Astrocyte (in vitro differentiated cells and primary cell): Measurements from ENCODE around the gene ZNF334. TPM values are rescaled to one million over a fixed set of nuclear protein-coding genes. Genes with fewer than 3 reads are reported as not detected.

Experiments
- DNase-seq: peaks from one replicate; pipeline ENCODE4 v3.0.0-alpha.2; 2010; ENCODE audit warnings: low read depth
- FAIRE-seq: peaks from 2 replicates; lab custom pipeline; 2011; peaks lifted over from hg19 to GRCh38; lab: Jason Lieb, UNC
- H2AFZ ChIP-seq: 2 replicates; pipeline ENCODE4 v1.6.0; 2012; ENCODE audit warnings: low read depth, low read length, inconsistent platforms
- H3K27ac ChIP-seq: 2 replicates; pipeline ENCODE4 v1.5.1; 2011; ENCODE audit warnings: low read depth, low read length, inconsistent platforms
- H3K27me3 ChIP-seq: 2 replicates; pipeline ENCODE4 v1.6.0; 2011; ENCODE audit warnings: low read length, inconsistent platforms; ENCODE audit not compliant: insufficient read depth
- H3K36me3 ChIP-seq: 2 replicates; pipeline ENCODE4 v1.5.1; 2011; ENCODE audit warnings: low read length, inconsistent platforms; ENCODE audit not compliant: insufficient read depth
- H3K4me1 ChIP-seq: 2 replicates; pipeline ENCODE4 v1.5.1; 2011; ENCODE audit warnings: low read length, inconsistent platforms; ENCODE audit not compliant: insufficient read depth
- H3K4me2 ChIP-seq: 2 replicates; pipeline ENCODE4 v1.6.0; 2012; ENCODE audit warnings: low read length, inconsistent platforms
- H3K4me3 ChIP-seq: 2 replicates; pipeline ENCODE4 v1.5.1; 2011; ENCODE audit warnings: low read depth, mild to moderate bottlenecking, low read length, inconsistent platforms; ENCODE audit not compliant: insufficient read depth
- H3K79me2 ChIP-seq: 2 replicates; pipeline ENCODE4 v1.6.0; 2012; ENCODE audit warnings: mild to moderate bottlenecking, low read length, inconsistent platforms; ENCODE audit not compliant: insufficient read depth
- H3K9ac ChIP-seq: 2 replicates; pipeline ENCODE4 v1.6.0; 2012; ENCODE audit warnings: mild to moderate bottlenecking, low read length, inconsistent platforms
- H3K9me3 ChIP-seq: 2 replicates; pipeline ENCODE4 v1.5.1; 2012; ENCODE audit warnings: low read depth, mild to moderate bottlenecking, low read length, inconsistent platforms; ENCODE audit not compliant: insufficient read depth
- H4K20me1 ChIP-seq: 2 replicates; pipeline ENCODE4 v1.6.0; 2012; ENCODE audit warnings: low read length, inconsistent platforms; ENCODE audit not compliant: insufficient read depth
- H3K27ac Mint-ChIP-seq: one replicate; pipeline ENCODE4 v1.8.0; 2021; ENCODE audit warnings: mild to moderate bottlenecking, mixed read lengths; ENCODE audit not compliant: unreplicated experiment
- H3K27me3 Mint-ChIP-seq: one replicate; pipeline ENCODE4 v1.8.0; 2021; ENCODE audit warnings: low read depth, mixed read lengths; ENCODE audit not compliant: unreplicated experiment
- H3K36me3 Mint-ChIP-seq: one replicate; pipeline ENCODE4 v1.8.0; 2021; ENCODE audit warnings: low read depth, mixed read lengths; ENCODE audit not compliant: unreplicated experiment
- H3K4me1 Mint-ChIP-seq: one replicate; pipeline ENCODE4 v1.8.0; 2021; ENCODE audit warnings: low read depth, mixed read lengths; ENCODE audit not compliant: unreplicated experiment
- H3K4me3 Mint-ChIP-seq: one replicate; pipeline ENCODE4 v1.8.0; 2021; ENCODE audit warnings: mild to moderate bottlenecking, moderate library complexity, mixed read lengths; ENCODE audit not compliant: unreplicated experiment
- H3K9me3 Mint-ChIP-seq: one replicate; pipeline ENCODE4 v1.8.0; 2021; ENCODE audit warnings: mild to moderate bottlenecking, mixed read lengths; ENCODE audit not compliant: unreplicated experiment
- CTCF ChIP-seq: IDR thresholded peaks from 2 replicates; pipeline ENCODE4 v1.5.1; 2011; ENCODE audit warnings: low read depth, mild to moderate bottlenecking, inconsistent platforms, low read length, moderate library complexity; ENCODE audit not compliant: insufficient read depth
- EZH2 ChIP-seq: IDR thresholded peaks from 2 replicates; pipeline ENCODE4 v1.6.1; 2012; ENCODE audit warnings: mild to moderate bottlenecking, low read length, inconsistent platforms; ENCODE audit not compliant: insufficient read depth
- total RNA-seq: library from RNA; stranded (reverse); gene quantifications from 2 replicates; pipeline ENCODE4 v1.2.1, GENCODE V29; 2021

The ZNF334 gene
- total RNA-seq, 1 donor from 2014 or later, result 9.3 TPM

- Histone ChIP-seq H3K4me2 (no peak overlapping the region), H4K20me1 (no peaks in the 10 kb centered on the region), H3K9me3 (peaks cover 37% of the 10 kb centered on the region), H3K27me3 (no peaks in the 10 kb centered on the region), H3K4me3 (no peak overlapping the region), H3K79me2 (no peaks in the 10 kb centered on the region), H3K27ac (no peak overlapping the region), H2AFZ (no peak overlapping the region), H3K9ac (no peak overlapping the region), H3K36me3 (peaks cover 4% of the 10 kb centered on the region), H3K4me1 (no peaks in the 10 kb centered on the region)
- FAIRE-seq (no peak), DNase-seq (no peak)
- H3K4me1 Mint-ChIP-seq, result no peaks in the 10 kb centered on the region
- H3K9me3 Mint-ChIP-seq, result peaks cover 53% of the 10 kb centered on the region
- no peak for TF ChIP-seq EZH2
- H3K27ac Mint-ChIP-seq, result no peak overlapping the region
- H3K36me3 Mint-ChIP-seq, result peaks cover 55% of the 10 kb centered on the region
- no peaks in the 10 kb centered on the region for H3K27me3 Mint-ChIP-seq
- H3K4me3 Mint-ChIP-seq, result no peak overlapping the region
These were observed 7.9 kb downstream of the ZNF334 start for GRCh38 chr20:46505506-46505905.

GRCh38 chr20:46501961-46502360 is 11.4 kb downstream of the ZNF334 start:
- no peak for DNase-seq
- H3K27me3 ChIP-seq, result no peaks in the 10 kb centered on the region
- no peak overlapping the region for H3K9ac ChIP-seq
- H3K79me2 ChIP-seq, result no peaks in the 10 kb centered on the region
- no peaks in the 10 kb centered on the region for H4K20me1 ChIP-seq
- peaks cover 50% of the 10 kb centered on the region for H3K9me3 ChIP-seq
- no peak overlapping the region for H2AFZ ChIP-seq
- Mint-ChIP-seq H3K4me3 (no peak overlapping the region), H3K9me3 (peaks cover 72% of the 10 kb centered on the region), H3K4me1 (no peaks in the 10 kb centered on the region), H3K27ac (no peak overlapping the region), H3K36me3 (peaks cover 69% of the 10 kb centered on the region), H3K27me3 (no peaks in the 10 kb centered on the region)
- no peak for FAIRE-seq
- no peak overlapping the region for H3K4me2 ChIP-seq
- no peak overlapping the region for H3K27ac ChIP-seq
- TF ChIP-seq CTCF (no peak), EZH2 (no peak)
- H3K4me1 ChIP-seq, result no peaks in the 10 kb centered on the region
- no peak overlapping the region for H3K4me3 ChIP-seq
- H3K36me3 ChIP-seq, result peaks cover 4% of the 10 kb centered on the region

- peaks cover 73% of the 10 kb centered on the region for H3K36me3 Mint-ChIP-seq
- H3K4me1 Mint-ChIP-seq, result no peaks in the 10 kb centered on the region
- Histone ChIP-seq H3K9ac (no peak overlapping the region), H3K4me1 (no peaks in the 10 kb centered on the region), H3K4me3 (no peak overlapping the region), H3K79me2 (no peaks in the 10 kb centered on the region), H3K4me2 (no peak overlapping the region), H3K36me3 (peaks cover 4% of the 10 kb centered on the region), H3K27ac (no peak overlapping the region), H3K27me3 (no peaks in the 10 kb centered on the region), H4K20me1 (no peaks in the 10 kb centered on the region), H2AFZ (no peak overlapping the region), H3K9me3 (peaks cover 53% of the 10 kb centered on the region)
- H3K27me3 Mint-ChIP-seq, result no peaks in the 10 kb centered on the region
- TF ChIP-seq EZH2 (no peak), CTCF (no peak)
- H3K27ac Mint-ChIP-seq, result no peak overlapping the region
- H3K9me3 Mint-ChIP-seq, result peaks cover 77% of the 10 kb centered on the region
- H3K4me3 Mint-ChIP-seq, result no peak overlapping the region
- DNase-seq (no peak), FAIRE-seq (no peak)
These were observed 11.9 kb downstream of the ZNF334 start for GRCh38 chr20:46501337-46501942.
